PFSK-1 (cell line): ENCODE results near the gene TMEM100.

Source experiments
- FOXP2 ChIP-seq: optimal IDR thresholded peaks from 2 replicates; pipeline ENCODE3; 2011; ENCODE audit warnings: borderline replicate concordance, control low read depth, inconsistent platforms; ENCODE audit not compliant: insufficient read depth; ENCODE audit errors: extremely low read length, extremely low read depth
- POLR2AphosphoS5 ChIP-seq: IDR thresholded peaks from 2 replicates; pipeline ENCODE4 v1.6.1; 2012; ENCODE audit warnings: low read depth, mild to moderate bottlenecking, control low read depth, low read length, moderate library complexity
- REST ChIP-seq, 2 experiments: IDR thresholded peaks; 2 replicates each; pipeline versions ENCODE4 v1.6.1 to v1.8.0; 2011 to 2012; ENCODE audit warnings: low read depth in 2 of 2, low read length in 2 of 2, control low read depth in 1 of 2, inconsistent platforms in 1 of 2, mild to moderate bottlenecking in 1 of 2, moderate library complexity in 1 of 2; ENCODE audit not compliant: insufficient read depth in 1 of 2
- SIN3A ChIP-seq: IDR thresholded peaks from 2 replicates; pipeline ENCODE4 v1.6.1; 2012; ENCODE audit warnings: mild to moderate bottlenecking, low read length, moderate library complexity, borderline replicate concordance; ENCODE audit not compliant: insufficient read depth
- TAF1 ChIP-seq: IDR thresholded peaks from 2 replicates; pipeline ENCODE4 v1.6.1; 2012; ENCODE audit warnings: low read length, control low read depth, borderline replicate concordance; ENCODE audit not compliant: insufficient read depth

The TMEM100 gene

DNA sequence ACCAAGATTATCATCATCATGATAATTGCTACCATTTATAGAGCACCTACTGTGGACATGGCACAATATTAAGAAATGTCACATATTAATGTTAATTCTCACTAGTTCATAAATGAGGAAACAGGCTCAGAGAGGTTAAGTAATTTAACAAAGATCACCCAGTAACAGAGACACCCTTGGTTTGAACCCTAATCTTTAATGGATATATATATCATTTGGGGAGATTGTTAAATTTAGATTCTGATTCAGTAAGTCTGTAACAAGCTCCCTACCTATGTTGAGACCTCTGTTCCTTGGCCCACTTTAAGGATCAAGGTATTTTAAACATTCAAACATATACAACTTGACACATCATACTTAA, 804 bp upstream of the TMEM100 start:
- TF ChIP-seq FOXP2 (no peak), POLR2AphosphoS5 (no peak), REST (IDR thresholded peaks at IDR 0.05; ENCODE audit: insufficient read depth in 1 of 2, low read depth in 2 of 2, low read length in 2 of 2) (no peak), SIN3A (no peak), TAF1 (no peak)

DNA sequence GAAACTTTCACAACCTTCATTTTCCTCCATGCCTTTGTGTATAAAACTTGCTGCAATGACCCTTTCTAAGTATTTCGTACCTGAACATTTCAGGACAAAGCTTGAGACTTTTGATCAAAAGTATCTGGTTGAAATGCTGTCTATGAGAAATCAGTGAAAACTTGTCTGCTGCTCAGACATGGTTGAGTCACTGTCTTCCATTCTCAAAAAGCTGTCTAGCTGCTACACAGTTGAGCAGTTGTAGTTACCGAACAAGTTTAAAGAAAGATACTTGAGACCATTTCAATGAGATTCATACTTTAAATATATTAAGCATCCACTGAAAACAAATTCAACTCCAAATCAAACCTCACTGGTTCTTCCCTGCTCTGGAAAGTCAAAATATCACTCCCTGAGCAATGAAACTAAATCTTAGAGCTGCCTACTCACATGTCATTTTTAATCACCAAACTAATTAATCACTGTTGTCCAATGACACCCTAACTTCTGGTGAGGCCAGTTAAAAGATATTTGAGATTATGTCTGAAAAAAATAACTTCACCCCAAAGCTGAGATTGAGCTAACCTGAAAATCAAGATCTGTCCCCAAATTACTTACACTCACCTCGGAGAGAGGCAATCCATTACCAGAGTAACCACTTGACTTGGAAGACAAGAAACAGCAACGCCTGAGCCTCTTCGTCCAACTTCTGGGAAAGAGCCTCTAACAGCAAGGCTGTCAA, 488 bp downstream of the TMEM100 start:
- TF ChIP-seq FOXP2 (no peak), SIN3A (no peak), POLR2AphosphoS5 (no peak), REST (IDR thresholded peaks at IDR 0.05; ENCODE audit: insufficient read depth in 1 of 2, low read depth in 2 of 2, low read length in 2 of 2) (no peak), TAF1 (no peak)

- TF ChIP-seq REST (IDR thresholded peaks at IDR 0.05; ENCODE audit: insufficient read depth in 1 of 2, low read depth in 2 of 2, low read length in 2 of 2) (no peak), FOXP2 (no peak), POLR2AphosphoS5 (no peak), SIN3A (no peak), TAF1 (no peak)
Measured at GRCh38 chr17:55720919-55721836, 1.5 kb downstream of the TMEM100 start.

GRCh38 chr17:55717898-55718735, 4.5 kb downstream of the TMEM100 start:
- TF ChIP-seq FOXP2 (no peak), POLR2AphosphoS5 (no peak), REST (IDR thresholded peaks at IDR 0.05; ENCODE audit: insufficient read depth in 1 of 2, low read depth in 2 of 2, low read length in 2 of 2) (no peak), SIN3A (no peak), TAF1 (no peak)
